Measurements from ENCODE around the gene CES2. TPM values are rescaled to one million over a fixed set of nuclear protein-coding genes. Genes with fewer than 3 reads are reported as not detected.

Gene CES2
- total RNA-seq, 1 experiment from 2014 or later, result 37.6 TPM

DNA sequence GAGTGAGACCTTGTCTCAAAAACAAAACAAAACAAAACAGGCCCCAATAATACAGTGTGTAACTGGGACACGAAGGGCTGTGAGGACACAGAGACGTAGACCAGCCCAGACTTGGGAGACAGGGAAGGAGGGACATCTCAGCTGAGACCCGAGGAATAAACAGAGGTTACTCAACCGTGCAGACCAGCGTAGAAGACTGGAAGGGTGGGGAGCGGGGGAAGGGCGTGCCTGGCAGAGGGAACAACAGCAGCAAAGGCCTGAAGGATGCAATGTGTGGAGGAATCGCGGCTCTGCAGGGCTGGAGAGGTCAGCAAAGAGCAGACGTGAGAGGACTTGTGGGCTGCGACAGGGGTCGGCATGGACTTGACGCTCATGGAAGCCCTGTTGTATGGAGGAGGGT, 41.4 kb downstream of the CES2 start:
- no peak for TF ChIP-seq EZH2 (IDR thresholded peaks at IDR 0.05; ENCODE audit: borderline replicate concordance, low read depth, low read length, poor library complexity, severe bottlenecking)
- TF ChIP-seq CTCF (conservative IDR thresholded peaks at IDR 0.05; ENCODE audit: low read depth, low read length), result no peak
- intact Hi-C loops (cut with micrococcal nuclease; ENCODE audit: unreplicated experiment), result loop anchor here (1.0 to 5.0 kb wide), 4 partner anchors 126 to 209 kb away; no protein-coding TSS in a partner anchor
- no peak overlapping the region for H3K4me3 ChIP-seq (ENCODE audit: low read depth, low read length, poor library complexity, severe bottlenecking)
- no peak for DNase-seq (ENCODE audit: low spot score)
- H3K27ac ChIP-seq (ENCODE audit: low read depth, low read length, poor library complexity, severe bottlenecking), result no peak overlapping the region
- no peaks in the 10 kb centered on the region for H3K9me3 ChIP-seq (ENCODE audit: low read depth, low read length, poor library complexity, severe bottlenecking)
- peaks cover 9% of the 10 kb centered on the region for H3K4me1 ChIP-seq (ENCODE audit: insufficient read depth, low read length, poor library complexity, severe bottlenecking)
- ChIA-PET CTCF (interaction anchor here (0.8 to 0.9 kb wide), 2 partner anchors 37 to 178 kb away, joined by 3 to 4 read pairs; no protein-coding TSS in a partner anchor), POLR2A (ENCODE audit: low non-redundant PET) (no interaction called here)
- no peaks in the 10 kb centered on the region for H3K36me3 ChIP-seq (ENCODE audit: insufficient read depth, low read length, poor library complexity, severe bottlenecking)
- BruUV-seq (replicated peaks), result no TSS peak
- no peaks in the 10 kb centered on the region for H3K27me3 ChIP-seq (replicated peaks; ENCODE audit: insufficient read depth, low read depth, low read length, poor library complexity)

DNA sequence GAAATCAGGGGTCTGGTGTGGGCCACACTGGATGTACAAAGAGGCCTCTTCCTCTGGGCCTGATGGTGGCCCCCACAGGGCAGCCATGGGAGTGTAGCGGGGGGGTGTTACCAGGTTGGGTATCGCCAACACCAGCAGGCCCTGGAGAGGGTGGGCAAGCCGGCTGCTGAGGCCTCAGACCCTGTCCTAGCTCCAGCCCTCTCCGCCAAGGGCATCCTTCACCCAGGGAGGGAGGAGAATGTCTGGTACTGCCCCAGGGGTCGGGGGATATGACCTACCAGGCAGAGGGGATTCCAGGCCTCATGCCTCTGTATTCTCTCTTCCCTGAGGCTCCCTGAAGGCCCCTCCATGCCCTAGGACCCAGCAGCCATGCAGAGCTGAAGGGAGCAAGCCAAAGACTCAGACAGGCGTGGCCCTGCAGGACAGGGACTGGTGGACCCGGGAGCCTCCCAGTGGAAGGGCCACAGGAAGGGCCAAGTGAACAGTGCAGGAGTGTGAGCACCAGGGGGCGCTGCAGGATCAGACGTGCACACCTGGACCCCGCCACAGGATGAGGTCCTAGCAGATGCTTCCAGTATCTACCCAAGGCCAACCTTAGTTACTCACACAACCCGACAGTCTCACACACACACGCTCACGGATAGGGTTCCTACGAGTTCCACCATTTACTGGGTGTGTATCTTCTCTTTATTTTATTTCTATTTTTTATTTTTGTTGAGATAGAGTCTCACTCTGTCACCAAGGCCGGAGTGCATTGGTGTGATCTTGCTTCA, 42.2 kb downstream of the CES2 start:
- no peak overlapping the region for H3K27ac ChIP-seq (ENCODE audit: low read depth, low read length, poor library complexity, severe bottlenecking)
- no peaks in the 10 kb centered on the region for H3K36me3 ChIP-seq (ENCODE audit: insufficient read depth, low read length, poor library complexity, severe bottlenecking)
- no peak overlapping the region for H3K4me3 ChIP-seq (ENCODE audit: low read depth, low read length, poor library complexity, severe bottlenecking)
- no peaks in the 10 kb centered on the region for H3K27me3 ChIP-seq (replicated peaks; ENCODE audit: insufficient read depth, low read depth, low read length, poor library complexity)
- peak; percentile 93 for TF ChIP-seq CTCF (conservative IDR thresholded peaks at IDR 0.05; ENCODE audit: low read depth, low read length)
- TF ChIP-seq EZH2 (IDR thresholded peaks at IDR 0.05; ENCODE audit: borderline replicate concordance, low read depth, low read length, poor library complexity, severe bottlenecking), result no peak
- no peaks in the 10 kb centered on the region for H3K9me3 ChIP-seq (ENCODE audit: low read depth, low read length, poor library complexity, severe bottlenecking)
- CTCF ChIA-PET, result interaction anchor here (2.3 kb wide), 1 partner anchor 178 kb away, joined by 11 read pairs; no protein-coding TSS in a partner anchor
- H3K4me1 ChIP-seq (ENCODE audit: insufficient read depth, low read length, poor library complexity, severe bottlenecking), result peaks cover 9% of the 10 kb centered on the region
- intact Hi-C loops (cut with micrococcal nuclease; ENCODE audit: unreplicated experiment), result loop anchor here (1.0 to 5.0 kb wide), 4 partner anchors 125 to 208 kb away; no protein-coding TSS in a partner anchor
- BruUV-seq (replicated peaks), result no TSS peak
- POLR2A ChIA-PET (ENCODE audit: low non-redundant PET), result no interaction called here
- peak; percentile 89 for DNase-seq (ENCODE audit: low spot score)

DNA sequence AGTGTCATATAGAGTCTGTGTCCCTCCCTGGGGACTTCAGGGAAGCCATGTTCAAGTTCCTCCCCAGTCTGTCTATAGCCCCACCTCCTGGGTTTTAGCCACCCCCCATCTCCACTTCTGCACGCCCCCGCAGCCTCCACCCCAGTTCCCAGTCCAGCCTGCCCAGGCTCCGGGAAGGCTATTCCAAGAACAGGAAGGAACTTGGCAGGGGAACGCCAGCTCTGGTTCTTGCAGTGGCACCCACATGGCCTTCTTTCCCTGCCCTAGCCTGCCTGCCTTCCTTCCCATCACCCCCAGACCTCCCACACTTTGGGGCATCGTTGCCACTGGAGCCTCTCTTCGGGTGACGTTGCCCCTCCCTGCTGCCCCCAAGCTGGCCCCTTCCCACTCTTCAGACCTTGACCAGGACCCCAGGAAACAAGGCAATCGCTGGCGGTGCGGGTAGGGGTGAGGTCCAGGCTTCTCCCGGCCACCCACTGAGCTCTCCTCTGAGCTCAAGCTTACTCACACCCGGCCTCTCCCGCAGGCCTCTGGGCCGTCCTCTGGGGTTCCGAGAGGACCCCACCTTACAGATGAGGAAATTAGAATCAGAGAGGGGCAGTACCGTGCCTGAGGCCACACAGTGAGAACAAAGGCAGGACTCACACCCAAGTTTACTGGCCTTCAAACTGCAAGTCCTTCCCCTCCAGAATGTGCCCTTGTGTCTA, 43.8 kb downstream of the CES2 start:
- peak; percentile 74 for DNase-seq (ENCODE audit: low spot score)
- Histone ChIP-seq H3K27ac (ENCODE audit: low read depth, low read length, poor library complexity, severe bottlenecking) (peak overlapping the region; percentile 47), H3K27me3 (replicated peaks; ENCODE audit: insufficient read depth, low read depth, low read length, poor library complexity) (no peaks in the 10 kb centered on the region), H3K9me3 (ENCODE audit: low read depth, low read length, poor library complexity, severe bottlenecking) (no peaks in the 10 kb centered on the region), H3K36me3 (ENCODE audit: insufficient read depth, low read length, poor library complexity, severe bottlenecking) (no peaks in the 10 kb centered on the region), H3K4me3 (ENCODE audit: low read depth, low read length, poor library complexity, severe bottlenecking) (no peak overlapping the region), H3K4me1 (ENCODE audit: insufficient read depth, low read length, poor library complexity, severe bottlenecking) (peaks cover 9% of the 10 kb centered on the region)
- TF ChIP-seq CTCF (conservative IDR thresholded peaks at IDR 0.05; ENCODE audit: low read depth, low read length), result no peak
- TF ChIP-seq EZH2 (IDR thresholded peaks at IDR 0.05; ENCODE audit: borderline replicate concordance, low read depth, low read length, poor library complexity, severe bottlenecking), result no peak
- no TSS peak for BruUV-seq (replicated peaks)
- POLR2A ChIA-PET (ENCODE audit: low non-redundant PET), result interaction anchor here (0.6 kb wide), 1 partner anchor 265 kb away, joined by 4 read pairs; no protein-coding TSS in a partner anchor
- intact Hi-C loops (cut with micrococcal nuclease; ENCODE audit: unreplicated experiment), result loop anchor here (5.0 kb wide), 1 partner anchor 123 kb away; no protein-coding TSS in a partner anchor
- CTCF ChIA-PET, result interaction anchor here (0.6 to 2.3 kb wide), 2 partner anchors 123 to 176 kb away, joined by 3 to 11 read pairs; no protein-coding TSS in a partner anchor

Measured in A673 (cell line).